ENCODE measurements around the gene FAM151B.

Gene FAM151B

GRCh38 chr5:80540691-80541090 is 52.8 kb downstream of the FAM151B start:
- no peak for DNase-seq (ENCODE audit: low read depth)
- H3K4me3 ChIP-seq (ENCODE audit: control insufficient read depth, low read depth, low read length) = no peak overlapping the region
- TF ChIP-seq CTCF (IDR thresholded peaks at IDR 0.05; ENCODE audit: control insufficient read depth, insufficient read depth, low read depth, low read length, missing control alignments) = no peak

- TF ChIP-seq CTCF (IDR thresholded peaks at IDR 0.05; ENCODE audit: control insufficient read depth, insufficient read depth, low read depth, low read length, missing control alignments) = no peak
- no peak for DNase-seq (ENCODE audit: low read depth)
- no peak overlapping the region for H3K4me3 ChIP-seq (ENCODE audit: control insufficient read depth, low read depth, low read length)
These were observed 53.5 kb downstream of the FAM151B start for GRCh38 chr5:80541392-80541791.

- TF ChIP-seq CTCF (IDR thresholded peaks at IDR 0.05; ENCODE audit: control insufficient read depth, insufficient read depth, low read depth, low read length, missing control alignments) = no peak
- DNase-seq (ENCODE audit: low read depth) = no peak
- no peak overlapping the region for H3K4me3 ChIP-seq (ENCODE audit: control insufficient read depth, low read depth, low read length)
These were observed 66.7 kb downstream of the FAM151B start for GRCh38 chr5:80554646-80555045.

- TF ChIP-seq CTCF (IDR thresholded peaks at IDR 0.05; ENCODE audit: control insufficient read depth, insufficient read depth, low read depth, low read length, missing control alignments) = no peak
- H3K4me3 ChIP-seq (ENCODE audit: control insufficient read depth, low read depth, low read length) = no peak overlapping the region
- DNase-seq (ENCODE audit: low read depth) = no peak
These were observed 67.2 kb downstream of the FAM151B start for GRCh38 chr5:80555099-80555498.

- H3K4me3 ChIP-seq (ENCODE audit: control insufficient read depth, low read depth, low read length) = no peak overlapping the region
- no peak for DNase-seq (ENCODE audit: low read depth)
- no peak for TF ChIP-seq CTCF (IDR thresholded peaks at IDR 0.05; ENCODE audit: control insufficient read depth, insufficient read depth, low read depth, low read length, missing control alignments)
These were observed 71.3 kb downstream of the FAM151B start for GRCh38 chr5:80559244-80559643.

GRCh38 chr5:80565330-80565729 is 77.4 kb downstream of the FAM151B start:
- no peak for DNase-seq (ENCODE audit: low read depth)
- TF ChIP-seq CTCF (IDR thresholded peaks at IDR 0.05; ENCODE audit: control insufficient read depth, insufficient read depth, low read depth, low read length, missing control alignments) = no peak
- H3K4me3 ChIP-seq (ENCODE audit: control insufficient read depth, low read depth, low read length) = no peak overlapping the region

- no peak for DNase-seq (ENCODE audit: low read depth)
- H3K4me3 ChIP-seq (ENCODE audit: control insufficient read depth, low read depth, low read length) = no peak overlapping the region
- TF ChIP-seq CTCF (IDR thresholded peaks at IDR 0.05; ENCODE audit: control insufficient read depth, insufficient read depth, low read depth, low read length, missing control alignments) = no peak
These were observed 78.9 kb downstream of the FAM151B start for GRCh38 chr5:80566711-80567259.

Measured in AG09309 (cell line).